Measurements from ENCODE around the gene ADI1. TPM values are rescaled to one million over a fixed set of nuclear protein-coding genes. Genes with fewer than 3 reads are reported as not detected.
"Not testable (repeated sequence)": the region's sequence is repeated elsewhere in the genome, so short reads cannot be mapped to it uniquely, and the experiment has no call there.

The ADI1 gene
- total and polyA plus RNA-seq, 8 donors, result 9.9 to 29.7 (median 19.6) TPM

- ATAC-seq, result no peak
- Histone ChIP-seq H3K27ac (no peak overlapping the region), H3K4me3 (no peak overlapping the region), H3K36me3 (peaks cover 0 to 7% (median 3%) of the 10 kb centered on the region in 3 donors), H3K9me3 (no peaks in the 10 kb centered on the region), H3K27me3 (no peaks in the 10 kb centered on the region), H3K4me1 (no peaks in the 10 kb centered on the region)
- intact Hi-C loops (cut with DNase I), result no loop called here
- no peak for TF ChIP-seq CTCF (IDR thresholded peaks at IDR 0.05)
- no peak for DNase-seq
- no peak for FAIRE-seq
- WGBS, 2 donors, result 95 to 96% methylated on average over 14 of the region's 14 CpGs
Observed at GRCh38 chr2:3456125-3456524, 63.2 kb downstream of the ADI1 start.

- no peak for ATAC-seq
- H3K9me3 ChIP-seq, result no peaks in the 10 kb centered on the region
- peaks cover 0 to 7% (median 3%) of the 10 kb centered on the region in 3 donors for H3K36me3 ChIP-seq
- no peaks in the 10 kb centered on the region for H3K4me1 ChIP-seq
- no peak overlapping the region for H3K27ac ChIP-seq
- intact Hi-C loops (cut with DNase I), result no loop called here
- DNase-seq, result peak in 2 of 6 donors; percentile 38 to 41
- FAIRE-seq, result no peak
- H3K27me3 ChIP-seq, result no peaks in the 10 kb centered on the region
- WGBS, 2 donors, result 96 to 99% methylated on average over 22 of the region's 22 CpGs
- no peak for TF ChIP-seq CTCF (IDR thresholded peaks at IDR 0.05)
- H3K4me3 ChIP-seq, result no peak overlapping the region
Observed at GRCh38 chr2:3454802-3455201, 64.5 kb downstream of the ADI1 start.

GRCh38 chr2:3454005-3454404 is 65.3 kb downstream of the ADI1 start:
- FAIRE-seq; H3K27ac ChIP-seq; H3K36me3 ChIP-seq; H3K4me1 ChIP-seq; DNase-seq; H3K9me3 ChIP-seq; ATAC-seq; H3K4me3 ChIP-seq; H3K27me3 ChIP-seq; intact Hi-C loops (cut with DNase I): not testable (repeated sequence)
- WGBS, 2 donors, result 87% methylated on average over 6 of the region's 6 CpGs

GRCh38 chr2:3453190-3453999 is 65.9 kb downstream of the ADI1 start:
- no peak overlapping the region for H3K4me3 ChIP-seq
- H3K27me3 ChIP-seq, result no peaks in the 10 kb centered on the region
- WGBS, 2 donors, result 80 to 87% methylated on average over 20 of the region's 20 CpGs
- no peak overlapping the region for H3K27ac ChIP-seq
- peaks cover 0 to 7% (median 3%) of the 10 kb centered on the region in 3 donors for H3K36me3 ChIP-seq
- ATAC-seq, result no peak
- H3K4me1 ChIP-seq, result no peaks in the 10 kb centered on the region
- TF ChIP-seq CTCF (IDR thresholded peaks at IDR 0.05), result no peak
- no peaks in the 10 kb centered on the region for H3K9me3 ChIP-seq
- no peak for FAIRE-seq
- peak in 3 of 6 donors; percentile 6 to 46 (median 38) for DNase-seq
- intact Hi-C loops (cut with DNase I), result no loop called here

- intact Hi-C loops (cut with DNase I), result no loop called here
Observed at GRCh38 chr2:3451926-3452671, 67.2 kb downstream of the ADI1 start.

More at GRCh38 chr2:3451926-3452671, 67.2 kb downstream of the ADI1 start:
- 92 to 93% methylated on average over 17 of the region's 17 CpGs for WGBS, 2 donors
- Histone ChIP-seq H3K27ac (no peak overlapping the region), H3K9me3 (no peaks in the 10 kb centered on the region), H3K4me3 (no peak overlapping the region), H3K36me3 (no peaks in the 10 kb centered on the region), H3K4me1 (no peaks in the 10 kb centered on the region), H3K27me3 (no peaks in the 10 kb centered on the region)
- FAIRE-seq (no peak), DNase-seq (peak in 3 of 6 donors; percentile 3 to 38 (median 30)), ATAC-seq (no peak)
- no peak for TF ChIP-seq CTCF (IDR thresholded peaks at IDR 0.05)

Data from pancreas (tissue), 10 donors.